GM23338 (cell line): Measurements from ENCODE around the gene DECR2. TPM values are rescaled to one million over a fixed set of nuclear protein-coding genes. Genes with fewer than 3 reads are reported as not detected.

ENCODE experiments used
- ATAC-seq: fragments of 200-7000 bp; cut with Tn5 transposase; 3 replicates; pipeline ENCODE4 v1.9.1; 2020
- DNase-seq: peaks from one replicate; pipeline ENCODE4 v3.0.0-alpha.2; 2015; ENCODE audit warnings: low spot score
- H2AFZ ChIP-seq: fragments of 200-600 bp; sonication (generic); 2 replicates; pipeline ENCODE4 v1.8.0; 2016; ENCODE audit warnings: antibody characterized with exemption, mild to moderate bottlenecking, moderate library complexity
- H3F3A ChIP-seq: fragments of 200-600 bp; sonication (generic); replicated peaks from 2 replicates; pipeline ENCODE4 v1.8.0; 2017; ENCODE audit warnings: antibody characterized with exemption, mixed run types, low read depth
- H3K27ac ChIP-seq: fragments of 200-600 bp; sonication (generic); 2 replicates; pipeline ENCODE4 v1.6.1; 2016; ENCODE audit warnings: low read depth
- H3K27me3 ChIP-seq: fragments of 200-600 bp; sonication (generic); 2 replicates; pipeline ENCODE4 v1.8.0; 2016; ENCODE audit warnings: mild to moderate bottlenecking, mixed run types, moderate library complexity; ENCODE audit not compliant: insufficient read depth
- H3K36me3 ChIP-seq: fragments of 200-600 bp; sonication (generic); 2 replicates; pipeline ENCODE4 v1.8.0; 2016; ENCODE audit warnings: mild to moderate bottlenecking; ENCODE audit not compliant: insufficient read depth
- H3K4me1 ChIP-seq: fragments of 200-600 bp; sonication (generic); 2 replicates; pipeline ENCODE4 v1.8.0; 2016; ENCODE audit warnings: mild to moderate bottlenecking, moderate library complexity; ENCODE audit not compliant: insufficient read depth
- H3K4me2 ChIP-seq: fragments of 200-600 bp; sonication (generic); 2 replicates; pipeline ENCODE4 v1.7.1; 2017; ENCODE audit warnings: mixed run types
- H3K4me3 ChIP-seq: fragments of 200-600 bp; sonication (generic); 2 replicates; pipeline ENCODE4 v1.6.1; 2016; ENCODE audit warnings: mixed run types
- H3K79me2 ChIP-seq: fragments of 200-600 bp; sonication (generic); replicated peaks from 2 replicates; pipeline ENCODE4 v1.8.0; 2017; ENCODE audit warnings: mild to moderate bottlenecking; ENCODE audit not compliant: insufficient read depth
- H3K9me2 ChIP-seq: fragments of 200-600 bp; sonication (generic); 2 replicates; pipeline ENCODE4 v1.8.0; 2017; ENCODE audit not compliant: insufficient read depth
- H4K20me1 ChIP-seq: fragments of 200-600 bp; sonication (generic); replicated peaks from 2 replicates; pipeline ENCODE4 v1.8.0; 2017; ENCODE audit warnings: mild to moderate bottlenecking; ENCODE audit not compliant: insufficient read depth
- H3K27ac Mint-ChIP-seq: 2 replicates; pipeline ENCODE4 v1.8.0; 2020; ENCODE audit warnings: inconsistent platforms, mild to moderate bottlenecking, moderate library complexity, mixed read lengths
- H3K27me3 Mint-ChIP-seq: 3 replicates; pipeline ENCODE4 v1.8.0; 2022; ENCODE audit warnings: low read depth, mild to moderate bottlenecking, moderate library complexity, mixed read lengths, inconsistent platforms; ENCODE audit not compliant: insufficient read depth, poor library complexity
- H3K36me3 Mint-ChIP-seq: 3 replicates; pipeline ENCODE4 v1.8.0; 2021; ENCODE audit warnings: low read depth, mild to moderate bottlenecking, inconsistent platforms, moderate library complexity, mixed read lengths
- H3K4me1 Mint-ChIP-seq: 3 replicates; pipeline ENCODE4 v1.8.0; 2020; ENCODE audit warnings: mild to moderate bottlenecking, inconsistent platforms, mixed read lengths
- H3K4me3 Mint-ChIP-seq: 3 replicates; pipeline ENCODE4 v1.8.0; 2021; ENCODE audit warnings: moderate library complexity, mild to moderate bottlenecking, inconsistent platforms, mixed read lengths
- H3K9me3 Mint-ChIP-seq: 3 replicates; pipeline ENCODE4 v1.8.0; 2020; ENCODE audit warnings: moderate library complexity, mild to moderate bottlenecking, inconsistent platforms, mixed read lengths
- CREB1 ChIP-seq: fragments of 250-450 bp; sonication (Bioruptor Pico); IDR thresholded peaks from 2 replicates; pipeline ENCODE4 v1.5.0; 2020; ENCODE audit warnings: low read depth, mild to moderate bottlenecking, moderate library complexity
- ETS1 ChIP-seq: IDR thresholded peaks from 2 replicates; pipeline ENCODE4 v1.6.1; 2016; ENCODE audit warnings: antibody characterized with exemption
- EZH2 ChIP-seq: fragments of 200-600 bp; sonication (generic); IDR thresholded peaks from one replicate; pipeline ENCODE4 v1.8.0; 2017; ENCODE audit warnings: antibody characterized with exemption, mild to moderate bottlenecking, low read depth; ENCODE audit not compliant: unreplicated experiment
- EZH2phosphoT487 ChIP-seq: fragments of 200-600 bp; sonication (generic); IDR thresholded peaks from one replicate; pipeline ENCODE4 v1.8.1; 2018; ENCODE audit warnings: antibody characterized with exemption; ENCODE audit not compliant: unreplicated experiment
- JUNB ChIP-seq: IDR thresholded peaks from one replicate; pipeline ENCODE4 v1.6.1; 2016; ENCODE audit warnings: antibody characterized with exemption; ENCODE audit not compliant: unreplicated experiment
- POLR2AphosphoS5 ChIP-seq: IDR thresholded peaks from 2 replicates; pipeline ENCODE4 v1.6.1; 2016; ENCODE audit warnings: antibody characterized with exemption, low read depth
- REST ChIP-seq: IDR thresholded peaks from one replicate; pipeline ENCODE4 v1.6.1; 2018; ENCODE audit warnings: antibody characterized with exemption; ENCODE audit not compliant: unreplicated experiment
- STAT1 ChIP-seq: IDR thresholded peaks from one replicate; pipeline ENCODE4 v1.6.1; 2016; ENCODE audit warnings: antibody characterized with exemption; ENCODE audit not compliant: unreplicated experiment
- ZNF114 ChIP-seq: fragments of 250-450 bp; sonication (Bioruptor Pico); IDR thresholded peaks from 2 replicates; pipeline ENCODE4 v1.5.0; 2020; ENCODE audit warnings: mild to moderate bottlenecking, moderate library complexity
- ZNF331 ChIP-seq: fragments of 250-450 bp; sonication (Bioruptor Pico); IDR thresholded peaks from 2 replicates; pipeline ENCODE4 v1.5.0; 2020; ENCODE audit warnings: low read depth, mild to moderate bottlenecking, moderate library complexity
- polyA plus RNA-seq: library from polyadenylated mRNA; unstranded; fragments of >200 nt; fragmentation: Nextera tagmentation; extraction: Ambion mirVana; gene quantifications from 2 replicates; pipeline ENCODE4 v1.2.1, GENCODE V29; 2016
- total RNA-seq: library from RNA; depleted of rRNA; stranded (reverse); fragments of >200 nt; shearing (Covaris generic); gene quantifications from 2 replicates; pipeline ENCODE4 v1.2.3, GENCODE V29; 2014

DECR2 gene
- total and polyA plus RNA-seq, 2 experiments from 2014 or later: 20.3 to 26.9 TPM

- TF ChIP-seq REST (no peak), CREB1 (CRISPR knock-in tag) (no peak), JUNB (no peak), EZH2 (no peak), POLR2AphosphoS5 (no peak)
These were observed 42.3 kb downstream of the DECR2 start (continued) for GRCh38 chr16:444027-444426.

- peaks cover 33% of the 10 kb centered on the region for H3K79me2 ChIP-seq
- no peak overlapping the region for H2AFZ ChIP-seq
- no peaks in the 10 kb centered on the region for H3K36me3 Mint-ChIP-seq
- no peak overlapping the region for H3K4me3 ChIP-seq
- H3K27me3 Mint-ChIP-seq: peaks cover 9% of the 10 kb centered on the region
- H3K4me1 Mint-ChIP-seq: peaks cover 5% of the 10 kb centered on the region; the same call in 1 of the 3 replicates
- ATAC-seq (peak; percentile 41), DNase-seq (no peak)
- no peaks in the 10 kb centered on the region for H3K36me3 ChIP-seq
- no peaks in the 10 kb centered on the region for H3K27me3 ChIP-seq
- H3K4me2 ChIP-seq: no peak overlapping the region
- H4K20me1 ChIP-seq: no peaks in the 10 kb centered on the region; the same call in none of the 2 replicates
- H3K27ac ChIP-seq: no peak overlapping the region
- H3K4me1 ChIP-seq: no peaks in the 10 kb centered on the region
- H3K9me3 Mint-ChIP-seq: no peaks in the 10 kb centered on the region
- H3K9me2 ChIP-seq: no peaks in the 10 kb centered on the region
- H3K4me3 Mint-ChIP-seq: no peak overlapping the region
- H3F3A ChIP-seq: no peaks in the 10 kb centered on the region
- no peak overlapping the region for H3K27ac Mint-ChIP-seq
- TF ChIP-seq STAT1 (no peak), EZH2phosphoT487 (no peak), EZH2 (no peak), REST (no peak), CREB1 (CRISPR knock-in tag) (no peak), ZNF114 (CRISPR knock-in tag) (no peak), POLR2AphosphoS5 (no peak), ZNF331 (CRISPR knock-in tag) (no peak), JUNB (no peak), ETS1 (no peak)
These were observed 43.9 kb downstream of the DECR2 start for GRCh38 chr16:445566-445965.
